ENCODE data around the gene SNX13.

SNX13 gene, protein sequence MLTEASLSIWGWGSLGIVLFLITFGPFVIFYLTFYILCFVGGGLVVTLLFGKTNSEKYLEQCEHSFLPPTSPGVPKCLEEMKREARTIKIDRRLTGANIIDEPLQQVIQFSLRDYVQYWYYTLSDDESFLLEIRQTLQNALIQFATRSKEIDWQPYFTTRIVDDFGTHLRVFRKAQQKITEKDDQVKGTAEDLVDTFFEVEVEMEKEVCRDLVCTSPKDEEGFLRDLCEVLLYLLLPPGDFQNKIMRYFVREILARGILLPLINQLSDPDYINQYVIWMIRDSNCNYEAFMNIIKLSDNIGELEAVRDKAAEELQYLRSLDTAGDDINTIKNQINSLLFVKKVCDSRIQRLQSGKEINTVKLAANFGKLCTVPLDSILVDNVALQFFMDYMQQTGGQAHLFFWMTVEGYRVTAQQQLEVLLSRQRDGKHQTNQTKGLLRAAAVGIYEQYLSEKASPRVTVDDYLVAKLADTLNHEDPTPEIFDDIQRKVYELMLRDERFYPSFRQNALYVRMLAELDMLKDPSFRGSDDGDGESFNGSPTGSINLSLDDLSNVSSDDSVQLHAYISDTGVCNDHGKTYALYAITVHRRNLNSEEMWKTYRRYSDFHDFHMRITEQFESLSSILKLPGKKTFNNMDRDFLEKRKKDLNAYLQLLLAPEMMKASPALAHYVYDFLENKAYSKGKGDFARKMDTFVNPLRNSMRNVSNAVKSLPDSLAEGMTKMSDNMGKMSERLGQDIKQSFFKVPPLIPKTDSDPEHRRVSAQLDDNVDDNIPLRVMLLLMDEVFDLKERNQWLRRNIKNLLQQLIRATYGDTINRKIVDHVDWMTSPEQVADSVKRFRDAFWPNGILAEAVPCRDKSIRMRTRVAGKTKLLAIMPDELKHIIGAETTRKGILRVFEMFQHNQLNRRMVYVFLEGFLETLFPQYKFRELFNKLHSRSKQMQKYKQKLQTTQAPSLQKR

DNA sequence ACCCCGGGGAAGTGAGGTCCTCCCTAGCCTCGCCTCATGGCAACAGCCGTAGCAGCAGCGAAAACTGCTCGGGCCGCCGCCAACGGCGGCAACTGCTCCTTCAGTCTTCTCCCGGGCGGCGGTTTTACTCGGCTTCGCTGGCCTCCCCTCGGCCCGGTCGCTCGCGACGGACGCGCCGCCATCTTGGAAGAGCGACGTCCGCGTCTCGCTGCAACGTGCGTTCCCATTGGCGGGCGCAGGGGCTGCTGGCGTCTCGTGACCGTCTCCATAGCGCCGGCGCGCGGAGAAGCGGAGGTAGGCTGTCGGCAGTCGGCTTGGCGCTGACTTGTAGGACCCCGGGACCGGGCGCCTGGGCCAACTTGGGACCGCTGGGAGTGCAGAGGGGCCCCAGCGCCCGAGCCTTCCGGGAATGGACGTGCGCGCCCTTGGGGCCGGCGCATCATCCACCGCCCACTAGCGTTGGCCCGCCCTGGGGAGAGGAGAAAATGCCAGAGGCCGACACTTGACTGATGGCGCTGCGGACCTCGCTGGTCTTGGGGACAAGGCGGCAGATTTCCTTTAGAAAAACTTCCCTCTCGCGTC lies at the start of gene SNX13:
Gene SNX13, minus strand, starts transcription at position 193 of the 582 bp plus-strand sequence. CDS start 199 bp downstream, outside the sequence.
- DNase-seq = peak; percentile 92

DNA sequence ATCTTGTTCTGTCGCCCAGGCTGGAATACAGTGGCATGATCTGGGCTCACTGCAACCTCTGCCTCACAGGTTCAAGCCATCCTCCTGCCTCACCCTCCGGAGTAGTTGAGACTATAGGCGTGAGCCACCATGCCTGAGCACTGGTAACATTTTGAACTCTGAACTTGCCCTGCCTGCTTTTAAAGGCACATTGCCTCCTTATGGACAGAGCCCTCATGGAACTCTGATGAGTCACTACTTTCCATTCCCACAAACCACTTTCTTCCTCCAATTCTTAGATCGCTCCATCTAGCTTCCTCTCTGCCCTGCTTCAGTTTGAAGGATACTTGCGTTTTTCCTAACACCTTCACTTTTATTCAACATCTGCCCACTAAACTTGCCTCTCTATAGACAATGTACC lies 49.3 kb upstream of the SNX13 start:
- no peak for DNase-seq

DNA sequence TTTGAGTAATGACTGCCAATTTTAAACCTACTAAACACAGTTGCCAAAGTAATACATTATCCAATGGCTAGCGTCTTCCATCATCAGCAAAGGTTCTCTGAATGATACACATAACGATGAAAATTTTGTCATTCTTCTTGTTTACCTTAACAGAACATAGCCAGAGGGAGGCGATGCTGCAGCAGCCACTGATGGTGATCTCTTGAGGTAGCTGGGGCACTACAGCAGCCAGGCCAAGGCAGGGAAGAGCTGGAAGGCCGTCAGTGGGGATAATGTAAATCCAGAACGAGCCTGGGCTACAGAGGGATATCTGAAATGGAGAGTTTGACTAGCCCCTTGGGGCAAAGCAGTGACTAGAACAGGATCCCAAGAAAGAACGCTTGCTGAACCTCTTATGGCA lies 48.6 kb upstream of the SNX13 start:
- no peak for DNase-seq

DNA sequence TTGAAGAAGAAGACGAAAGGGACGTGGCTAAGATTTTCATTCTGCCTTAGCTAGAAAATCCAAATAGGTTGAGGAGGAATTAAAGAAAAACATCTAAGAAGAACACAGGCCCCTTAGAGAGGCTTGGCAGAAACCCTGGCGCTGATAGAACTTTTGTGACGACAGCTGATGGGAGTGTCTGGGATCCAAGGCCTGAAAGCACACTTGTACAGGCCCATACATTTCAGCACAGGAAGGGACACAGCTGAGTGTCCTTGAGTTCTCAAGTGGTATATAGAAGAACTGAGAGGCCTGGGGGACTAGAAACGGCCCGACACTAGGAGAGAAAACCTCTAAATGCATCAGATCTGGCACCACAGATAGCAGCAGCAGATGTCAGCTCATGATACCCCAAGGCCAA lies 47.8 kb upstream of the SNX13 start:
- no peak for DNase-seq

DNA sequence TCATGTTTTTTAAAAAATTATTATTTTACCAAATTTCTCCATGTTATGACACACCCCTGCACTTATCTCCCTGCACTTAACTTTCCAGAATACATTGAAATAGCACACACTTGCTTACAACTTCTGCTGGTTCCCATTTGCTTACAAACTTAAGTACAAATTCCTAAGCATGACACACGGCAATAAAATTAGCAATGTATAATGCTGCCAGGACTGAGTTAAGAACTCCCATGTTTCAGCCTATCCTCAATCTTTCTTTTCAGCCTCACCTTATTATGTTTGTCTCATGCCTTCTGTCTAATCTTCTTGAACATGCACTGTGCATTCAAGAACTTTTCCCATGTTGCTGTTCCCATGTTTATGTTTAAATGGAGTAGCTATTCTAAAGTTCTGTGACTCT lies 46.6 kb upstream of the SNX13 start:
- no peak for DNase-seq

DNA sequence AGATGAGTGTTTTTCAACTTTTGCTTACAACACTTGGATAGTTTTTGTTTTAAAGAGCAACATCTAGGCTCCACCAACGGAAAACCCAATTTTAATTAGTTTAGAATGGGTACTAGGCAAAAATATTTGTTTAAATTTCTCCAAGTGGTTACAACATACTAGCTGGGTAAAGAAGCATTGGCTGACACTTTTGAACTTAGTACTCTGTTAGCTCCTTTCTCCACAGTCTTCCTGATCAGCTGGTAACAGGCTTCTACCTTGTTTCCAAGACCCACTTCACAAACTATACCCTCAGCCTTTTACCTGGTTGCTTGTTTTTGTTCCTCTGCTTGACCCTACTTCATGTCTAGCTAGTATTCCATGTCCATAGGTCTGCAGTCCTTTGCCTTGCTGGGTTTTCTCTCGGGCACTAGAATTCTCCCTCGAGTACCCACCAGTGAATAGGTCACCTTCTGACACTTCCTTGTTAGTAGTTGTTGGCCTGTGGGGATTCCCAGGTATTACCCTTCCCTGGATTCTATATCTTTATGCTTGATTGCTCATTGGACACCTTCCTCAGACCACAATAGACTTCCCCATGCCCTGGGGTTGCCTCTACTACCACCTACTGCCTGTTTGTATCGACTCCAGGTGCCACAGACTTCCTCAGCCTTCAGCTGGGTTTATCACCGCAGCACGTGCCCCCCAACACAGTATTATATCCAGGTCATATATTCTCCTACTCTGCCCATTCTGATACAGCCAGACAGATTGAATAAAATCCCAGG lies 45.4 kb upstream of the SNX13 start:
- DNase-seq = no peak

DNA sequence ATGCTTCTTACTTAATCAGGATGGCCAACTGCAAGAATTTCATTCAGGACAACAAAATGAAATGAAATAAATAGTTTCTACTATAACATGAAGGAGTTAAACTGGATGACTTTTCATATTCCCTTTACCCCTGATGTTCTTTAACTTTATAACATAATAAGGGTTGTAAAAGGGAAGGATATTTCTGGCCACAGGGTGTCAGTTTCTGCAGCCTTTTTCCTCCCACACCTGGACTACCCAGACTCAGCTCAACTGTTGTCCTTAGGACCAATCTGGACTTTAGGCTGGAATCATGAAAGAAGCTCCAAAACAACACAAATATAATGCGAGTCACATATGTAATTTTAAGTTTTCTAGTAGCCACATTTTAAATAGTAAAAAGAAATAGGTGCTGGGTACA lies 44.0 kb upstream of the SNX13 start:
- no peak for DNase-seq

DNA sequence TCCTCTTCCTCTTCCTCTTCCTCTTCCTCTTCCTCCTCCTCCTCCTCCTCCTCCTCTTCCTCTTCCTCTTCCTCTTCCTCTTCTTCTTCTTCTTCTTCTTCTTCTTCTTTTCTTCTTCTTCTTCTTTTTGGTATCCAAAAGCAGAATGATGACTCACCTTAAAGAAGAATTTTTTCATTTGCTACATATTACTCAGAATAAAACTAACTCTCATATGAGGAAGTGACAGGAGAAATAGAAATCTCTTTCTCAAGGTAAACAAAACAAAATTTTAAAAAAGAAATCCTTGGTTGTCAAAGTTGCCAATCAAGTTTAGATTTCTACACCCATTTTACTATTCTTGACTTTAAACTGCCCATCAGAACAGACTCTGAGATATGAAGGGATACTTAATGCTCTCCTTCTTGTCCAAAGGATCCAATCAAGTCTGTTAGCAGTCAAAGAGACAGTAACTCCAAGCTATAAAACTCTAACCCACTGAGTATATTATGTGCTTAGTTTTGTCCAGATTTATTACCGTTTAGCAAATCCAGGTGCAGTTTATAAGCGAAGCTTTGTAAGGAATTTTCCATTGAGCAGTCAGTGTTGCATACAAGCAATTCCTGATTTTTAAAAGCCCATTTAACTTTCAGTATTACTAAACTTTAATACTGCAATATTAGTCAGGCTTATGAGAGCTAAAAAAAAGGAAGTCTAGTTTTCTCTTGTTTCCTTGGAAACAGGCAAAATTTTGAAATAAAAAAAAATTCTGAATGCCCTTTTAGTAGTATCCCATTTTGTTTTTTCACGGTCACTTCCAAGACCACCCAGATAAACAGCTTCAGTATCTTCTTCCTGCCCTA lies 43.1 kb upstream of the SNX13 start:
- no peak for DNase-seq

DNA sequence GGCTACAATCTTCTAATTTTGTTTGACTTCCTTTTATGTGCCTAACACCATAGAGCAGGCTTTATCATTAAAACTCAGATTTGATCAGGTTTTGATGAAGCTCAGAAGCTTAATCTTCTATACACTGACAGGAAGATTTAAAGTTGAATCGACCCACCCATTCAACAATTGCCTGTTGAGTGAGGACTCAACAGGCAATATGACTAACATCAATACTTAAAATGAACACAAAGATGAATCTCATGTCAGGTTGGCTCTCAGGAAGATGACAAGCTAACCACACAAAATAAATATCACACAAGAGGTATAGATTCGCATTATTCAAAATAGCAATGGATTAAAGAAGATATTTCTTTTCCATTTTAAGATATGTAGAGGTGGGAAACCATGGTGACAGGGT lies 36.7 kb upstream of the SNX13 start:
- no peak for DNase-seq

DNA sequence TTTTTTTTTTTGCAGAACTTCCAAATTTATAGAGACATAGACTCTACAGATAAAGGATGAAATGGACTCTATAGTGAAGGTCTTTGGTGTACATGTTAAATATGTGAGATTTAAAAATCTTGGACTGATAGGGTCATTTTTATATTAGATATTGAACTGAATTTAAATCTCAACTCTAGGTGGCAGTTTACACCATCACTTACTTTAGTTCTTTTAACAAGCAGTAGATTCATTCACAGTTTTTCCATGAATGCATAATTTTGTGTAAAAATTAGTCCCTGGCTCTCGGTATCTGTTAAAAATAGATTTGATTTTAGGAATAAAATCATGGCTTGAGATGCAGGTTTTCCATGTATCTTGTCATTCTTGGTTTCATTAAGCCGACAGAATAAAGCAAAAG lies 31.1 kb upstream of the SNX13 start:
- DNase-seq = no peak

DNA sequence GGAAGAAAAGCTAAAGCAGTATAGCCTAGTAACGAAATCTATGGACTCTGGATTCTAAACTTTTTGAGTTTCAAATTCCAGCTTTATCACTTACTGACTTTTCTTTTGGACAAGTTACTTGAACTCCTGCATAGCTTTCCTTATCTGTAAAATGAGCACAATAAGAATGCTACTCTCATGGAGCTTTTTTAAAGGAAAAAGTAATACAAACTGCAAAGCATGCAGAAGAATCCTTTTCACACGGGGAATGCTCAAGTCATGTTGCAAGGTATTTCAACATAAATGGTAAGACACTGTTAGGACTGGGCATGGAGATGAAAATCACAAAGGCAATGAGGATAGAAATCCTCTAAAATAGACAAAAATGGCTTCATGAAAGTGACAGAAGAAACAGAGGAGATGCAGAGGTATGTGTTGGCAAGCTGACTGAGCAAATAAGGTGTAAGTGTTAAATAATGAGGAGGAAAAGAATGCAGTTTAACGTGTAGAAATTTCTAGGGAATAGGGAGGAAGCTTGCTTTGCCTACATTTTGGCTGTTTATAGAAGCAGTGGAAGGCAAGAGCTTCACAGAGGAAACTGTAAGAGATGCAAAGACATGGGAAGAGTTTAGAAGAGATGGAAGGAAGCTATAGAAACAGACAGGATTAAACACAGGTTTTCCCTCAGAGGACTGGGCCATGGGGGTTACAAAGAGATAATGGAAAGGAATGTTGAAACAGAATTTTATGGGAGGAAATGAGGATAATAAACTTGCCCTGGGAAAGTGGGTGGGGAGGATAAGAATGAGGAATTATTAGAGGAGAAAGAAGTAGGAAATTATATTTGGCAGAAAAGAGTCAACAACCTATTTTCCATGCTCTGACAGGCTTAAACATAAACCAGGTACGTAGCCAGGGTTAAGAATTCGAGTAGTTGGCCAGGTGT lies 28.8 kb upstream of the SNX13 start:
- no peak for DNase-seq

DNA sequence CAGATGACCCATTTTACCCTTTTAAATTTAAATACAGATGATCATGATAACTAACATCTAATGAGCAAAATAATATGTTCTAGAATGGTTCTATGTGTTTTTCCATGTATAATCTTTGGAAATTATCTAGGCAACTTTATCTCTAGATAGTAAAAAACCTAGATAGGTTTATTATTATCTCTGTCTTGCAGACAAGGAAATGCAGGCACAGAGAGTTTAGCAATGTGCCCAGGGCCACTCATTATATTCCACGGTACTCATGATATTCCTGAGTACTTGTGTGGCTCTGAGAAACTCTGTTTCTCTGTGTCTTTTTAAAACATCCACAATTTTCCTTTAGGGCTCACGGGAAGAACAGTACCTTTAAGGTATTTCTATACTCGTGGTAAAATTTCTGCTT lies 26.4 kb upstream of the SNX13 start:
- DNase-seq = no peak

DNA sequence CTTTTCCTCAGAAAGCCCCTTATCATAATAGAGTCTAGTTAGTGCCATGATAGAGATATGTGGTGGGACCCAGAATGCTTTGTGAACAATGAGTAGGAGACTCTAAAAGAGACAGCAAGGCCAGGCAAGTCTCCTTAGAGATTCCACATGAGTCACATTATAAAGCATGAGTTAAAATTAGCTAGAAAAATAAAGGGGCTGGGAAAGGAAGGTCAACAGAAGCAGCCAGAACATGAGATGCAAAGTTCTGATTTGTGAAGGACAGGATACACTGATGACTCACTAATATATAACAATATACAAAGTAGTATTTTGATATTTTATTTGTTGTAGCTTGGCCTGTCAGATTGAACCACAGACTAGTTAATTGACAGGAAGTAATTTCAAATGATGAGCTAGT lies 25.3 kb upstream of the SNX13 start:
- no peak for DNase-seq

DNA sequence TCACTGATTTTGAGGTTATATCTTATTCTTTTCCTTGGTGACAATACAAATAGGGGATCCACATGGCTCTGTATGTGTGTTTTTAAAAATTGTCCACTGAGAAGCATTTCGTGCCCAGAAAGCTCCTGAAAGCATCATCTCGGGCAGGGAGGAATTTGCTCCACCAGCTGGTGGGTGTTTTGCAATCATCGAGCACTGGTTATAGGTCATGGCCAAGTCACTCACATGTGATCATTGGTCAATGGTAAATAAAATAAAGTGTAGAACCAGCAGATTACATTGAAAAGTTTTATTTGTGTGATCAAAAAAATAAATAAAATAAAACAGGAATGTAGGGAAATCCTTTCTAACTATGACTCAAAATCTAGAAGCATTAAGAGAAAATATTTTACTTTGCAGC lies 23.0 kb upstream of the SNX13 start:
- DNase-seq = no peak

DNA sequence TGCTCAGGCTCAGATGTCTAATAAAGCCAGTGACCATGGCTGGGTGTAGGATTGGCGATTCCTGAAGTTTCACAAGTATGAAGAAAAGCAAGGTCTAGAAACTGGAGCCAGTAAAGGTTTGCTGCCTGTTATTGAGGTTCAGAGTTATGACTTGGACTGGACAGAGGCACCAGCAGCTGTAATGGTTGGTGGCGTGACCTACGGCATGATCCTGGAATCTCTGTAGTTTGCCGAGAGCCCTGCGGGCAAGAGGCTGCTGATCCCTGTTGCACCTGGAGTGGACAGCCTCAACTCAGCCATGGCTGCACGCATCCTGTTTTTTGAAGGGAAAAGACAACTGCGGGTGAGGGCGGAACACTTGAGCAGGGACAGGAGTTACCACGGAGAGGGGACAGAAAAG lies 22.4 kb upstream of the SNX13 start:
- no peak for DNase-seq

DNA sequence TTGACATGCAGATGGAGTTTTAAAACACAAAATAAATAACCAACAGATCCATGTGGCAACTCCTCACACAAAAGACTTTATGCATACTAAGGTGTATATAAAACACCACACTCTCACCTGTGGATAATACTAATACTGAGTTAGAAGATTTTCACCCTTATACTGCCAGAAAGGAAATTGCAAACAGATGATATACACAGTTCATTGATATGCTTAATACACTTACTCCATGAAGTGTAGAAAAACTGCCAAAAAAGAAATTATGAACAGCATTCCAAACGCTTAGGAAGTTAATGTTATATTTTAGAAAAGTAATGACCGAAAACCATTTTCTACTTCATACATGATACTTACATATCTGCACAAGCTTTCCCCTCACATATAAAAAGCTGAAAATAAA lies 17.6 kb upstream of the SNX13 start:
- DNase-seq = no peak

DNA sequence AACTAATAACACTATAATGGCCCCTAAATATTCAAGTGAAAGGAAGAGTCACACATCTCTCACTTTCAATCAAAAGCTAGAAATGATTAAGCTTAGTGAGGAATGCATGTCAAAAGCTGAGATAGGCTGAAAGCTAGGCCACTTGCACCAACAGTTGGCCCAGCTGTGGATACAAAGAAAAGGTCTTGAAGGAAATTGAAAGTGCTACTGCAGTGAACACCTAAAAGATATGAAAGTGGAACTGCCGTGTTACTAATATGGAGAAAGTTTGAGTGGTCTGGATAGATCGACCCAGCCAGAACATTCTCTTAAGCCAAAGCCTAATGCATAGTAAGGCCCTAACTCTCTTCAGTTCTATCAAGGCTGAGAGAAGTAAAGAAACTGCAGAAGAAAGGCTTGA lies 12.1 kb upstream of the SNX13 start:
- DNase-seq = peak; percentile 17

DNA sequence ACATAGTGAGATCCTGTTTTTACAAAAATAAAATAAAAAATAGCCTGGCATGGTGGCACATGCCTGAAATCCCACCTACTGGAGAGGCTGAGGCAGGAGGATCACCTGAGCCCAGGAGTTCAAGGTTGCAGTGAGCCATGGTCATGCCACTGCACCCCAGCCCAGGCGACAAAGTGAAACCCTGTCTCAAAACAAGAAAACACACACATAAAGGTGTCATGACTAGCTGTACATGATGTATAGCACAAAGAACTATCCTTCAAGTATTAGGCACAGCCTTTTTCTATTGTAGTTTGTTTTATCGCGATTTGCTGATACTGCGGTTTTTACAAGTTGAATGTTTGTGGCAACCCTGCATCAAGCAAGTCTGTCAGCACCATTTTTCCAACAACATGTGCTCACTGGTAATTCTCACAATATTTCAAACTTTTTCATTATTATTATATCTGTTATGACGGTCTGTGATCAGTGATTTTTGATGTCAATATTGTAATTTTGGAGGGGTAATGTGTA lies 11.5 kb upstream of the SNX13 start:
- no peak for DNase-seq

DNA sequence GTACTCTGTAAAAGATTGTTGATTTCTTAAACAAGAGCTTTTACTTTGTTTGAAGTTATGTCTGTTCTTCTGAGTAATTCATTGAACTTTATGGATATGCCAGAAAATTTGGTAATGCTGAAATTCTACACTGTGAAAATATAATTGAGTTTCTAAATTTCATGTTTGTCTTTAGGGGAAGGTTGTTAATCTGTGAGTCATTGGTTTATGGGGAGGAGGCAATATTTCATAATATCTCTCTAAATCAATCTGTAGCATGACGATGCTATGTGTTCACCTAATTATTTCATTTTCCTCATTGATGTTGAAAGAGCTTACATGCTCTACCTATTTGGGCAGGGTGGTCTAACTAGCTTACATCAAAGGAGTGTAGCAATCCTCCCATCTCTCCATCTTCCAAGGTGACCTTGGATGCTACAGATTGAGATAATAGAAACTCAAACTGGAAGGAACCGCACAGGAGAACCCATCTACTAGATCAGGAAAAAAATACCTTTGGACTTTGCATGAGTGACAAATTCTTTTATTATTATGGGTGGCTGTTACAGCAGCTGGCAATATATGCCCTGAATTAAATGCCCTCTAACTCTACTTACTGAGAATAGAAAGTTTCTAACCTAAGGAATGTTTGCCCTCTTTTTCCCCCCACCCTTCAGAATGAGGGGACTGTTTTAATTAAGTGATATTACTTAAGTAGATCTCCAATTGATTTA lies 8.4 kb upstream of the SNX13 start:
- DNase-seq = no peak

DNA sequence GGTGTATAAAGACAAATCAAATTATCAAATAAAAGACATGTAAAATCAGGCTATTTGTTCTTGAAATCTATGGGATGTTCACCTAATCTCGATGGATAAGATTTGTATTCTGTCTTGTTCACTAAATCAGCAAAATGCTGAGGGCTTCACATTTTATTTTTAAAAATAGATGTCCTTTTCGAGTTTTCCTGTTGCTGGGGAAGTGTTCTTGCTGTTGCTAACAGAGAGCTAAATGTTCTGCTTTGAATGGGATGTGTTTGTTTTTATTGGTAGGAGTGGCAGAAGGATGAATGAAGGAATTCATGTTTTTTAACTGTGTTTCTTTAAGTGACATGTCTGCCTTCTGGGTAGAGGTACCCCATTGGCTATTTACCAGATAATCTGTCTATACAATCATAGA lies 7.3 kb upstream of the SNX13 start:
- DNase-seq = no peak
